Stimulated activated CD4-positive, alpha-beta T cell treated with anti-CD3 and anti-CD28 coated beads, TNF-alpha, amount 100 ng/mL, for 4 hours (primary cell): ENCODE measurements around the gene NBR1.
"Not testable (repeated sequence)": the region's sequence is repeated elsewhere in the genome, so short reads cannot be mapped to it uniquely, and the experiment has no call there.

Experiments used
- DNase-seq, 3 experiments: peaks; one replicate each; pipeline ENCODE4 v3.0.0-alpha.2; 2020; ENCODE audit warnings: low read depth in 3 of 3

The NBR1 gene

DNA sequence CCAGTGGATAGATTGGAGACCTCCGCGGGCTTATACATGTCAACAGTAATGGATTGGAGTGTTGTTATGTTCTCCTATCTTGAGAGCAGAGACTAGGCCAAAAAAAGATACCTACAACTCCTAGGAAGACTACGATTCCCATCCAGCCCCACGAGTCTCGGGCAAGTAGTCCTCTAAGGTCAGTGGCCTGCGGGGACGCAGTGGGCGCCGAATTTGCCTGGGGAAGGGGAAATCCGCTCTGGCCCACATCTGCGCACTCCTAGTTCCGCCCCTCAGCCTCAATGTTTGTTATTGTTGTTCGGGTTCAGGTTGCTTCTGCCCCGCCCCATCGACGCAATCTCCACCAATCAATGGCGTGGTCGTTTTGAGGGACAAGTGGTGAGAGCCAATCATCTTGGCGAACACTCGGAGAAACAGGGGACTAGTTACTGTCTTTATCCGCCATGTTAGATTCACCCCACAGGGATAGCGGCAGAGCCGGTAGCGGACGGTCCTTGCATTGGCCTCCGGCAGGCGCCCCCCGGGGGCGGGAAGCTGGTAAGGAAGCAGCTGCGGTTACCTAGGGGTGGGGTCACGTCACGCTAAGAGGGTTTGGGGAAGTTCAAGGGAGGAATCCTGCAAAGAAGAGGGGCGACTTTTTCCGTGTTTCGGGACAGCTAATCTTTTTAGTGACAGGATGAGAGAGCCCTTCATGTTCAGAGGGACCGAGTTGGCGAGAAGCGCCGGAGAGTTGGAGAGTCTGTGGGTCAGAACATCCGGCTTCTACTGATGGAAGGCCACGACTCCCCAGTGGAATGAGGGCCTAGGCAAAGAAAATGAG lies at the start of gene NBR1:
Gene NBR1 (plus strand): TSS at position 449 of the 820 bp plus-strand sequence. CDS start 4,586 bp downstream, outside the sequence.
- DNase-seq: peak; percentile 79 to 92 (median 91)

DNA sequence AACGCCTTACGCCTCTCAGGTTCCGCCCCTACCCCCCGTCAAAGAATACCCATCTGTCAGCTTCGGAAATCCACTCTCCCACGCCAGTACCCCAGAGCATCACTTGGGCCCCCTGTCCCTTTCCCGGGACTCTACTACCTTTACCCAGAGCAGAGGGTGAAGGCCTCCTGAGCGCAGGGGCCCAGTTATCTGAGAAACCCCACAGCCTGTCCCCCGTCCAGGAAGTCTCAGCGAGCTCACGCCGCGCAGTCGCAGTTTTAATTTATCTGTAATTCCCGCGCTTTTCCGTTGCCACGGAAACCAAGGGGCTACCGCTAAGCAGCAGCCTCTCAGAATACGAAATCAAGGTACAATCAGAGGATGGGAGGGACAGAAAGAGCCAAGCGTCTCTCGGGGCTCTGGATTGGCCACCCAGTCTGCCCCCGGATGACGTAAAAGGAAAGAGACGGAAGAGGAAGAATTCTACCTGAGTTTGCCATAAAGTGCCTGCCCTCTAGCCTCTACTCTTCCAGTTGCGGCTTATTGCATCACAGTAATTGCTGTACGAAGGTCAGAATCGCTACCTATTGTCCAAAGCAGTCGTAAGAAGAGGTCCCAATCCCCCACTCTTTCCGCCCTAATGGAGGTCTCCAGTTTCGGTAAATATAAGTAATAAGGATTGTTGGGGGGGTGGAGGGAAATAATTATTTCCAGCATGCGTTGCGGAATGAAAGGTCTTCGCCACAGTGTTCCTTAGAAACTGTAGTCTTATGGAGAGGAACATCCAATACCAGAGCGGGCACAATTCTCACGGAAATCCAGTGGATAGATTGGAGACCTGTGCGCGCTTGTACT lies 45.7 kb upstream of the NBR1 start, which contains the start of gene BRCA1:
Gene BRCA1 (minus strand): TSS at position 232 of the 834 bp plus-strand sequence. CDS start 1,268 bp downstream, outside the sequence.
- DNase-seq: peak; percentile 79 to 88 (median 84)

DNA sequence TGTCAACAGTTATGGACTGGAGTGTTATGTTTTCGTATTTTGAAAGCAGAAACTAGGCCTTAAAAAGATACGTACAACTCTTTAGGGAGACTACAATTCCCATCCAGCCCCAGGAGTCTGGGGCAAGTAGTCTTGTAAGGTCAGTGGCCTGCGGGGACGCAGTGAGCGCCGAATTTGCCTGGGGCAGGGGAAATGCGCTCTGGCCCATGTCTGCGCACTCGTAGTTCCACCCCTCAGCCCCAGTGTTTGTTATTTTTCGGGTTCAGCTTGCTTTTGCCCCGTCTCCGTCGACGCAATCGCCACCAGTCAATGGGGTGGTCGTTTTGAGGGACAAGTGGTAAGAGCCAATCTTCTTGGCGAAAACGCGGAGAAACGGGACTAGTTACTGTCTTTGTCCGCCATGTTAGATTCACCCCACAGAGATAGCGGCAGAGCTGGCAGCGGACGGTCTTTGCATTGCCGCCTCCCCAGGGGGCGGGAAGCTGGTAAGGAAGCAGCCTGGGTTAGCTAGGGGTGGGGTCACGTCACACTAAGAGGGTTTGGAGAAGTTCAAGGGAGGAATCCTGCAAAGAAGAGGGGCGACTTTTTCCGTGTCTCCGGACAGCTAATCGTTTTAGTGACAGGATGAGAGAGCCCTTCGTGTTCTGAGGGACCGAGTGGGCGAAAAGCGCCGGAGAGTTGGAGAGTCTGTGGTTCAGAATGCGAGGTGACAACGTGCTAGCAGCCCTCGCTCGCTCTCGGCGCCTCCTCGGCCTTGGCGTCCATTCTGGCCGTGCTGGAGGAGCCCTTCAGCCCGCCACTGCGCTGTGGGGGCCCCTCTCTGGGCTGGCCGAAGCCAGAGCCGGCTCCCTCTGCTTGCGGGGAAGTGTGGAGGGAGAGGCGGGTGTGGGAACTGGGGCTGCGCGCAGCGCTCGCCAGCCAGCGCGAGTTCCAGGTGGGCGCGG lies 44.8 kb upstream of the NBR1 start:
- no peak for DNase-seq

- DNase-seq: no peak
These were observed 44.1 kb upstream of the NBR1 start for GRCh38 chr17:43126911-43127290.

GRCh38 chr17:43127333-43127876 lies 43.6 kb upstream of the NBR1 start:
- not testable (repeated sequence) for DNase-seq

- DNase-seq: no peak
These were observed 41.4 kb upstream of the NBR1 start for GRCh38 chr17:43129671-43130010.

GRCh38 chr17:43132117-43132516 lies 38.9 kb upstream of the NBR1 start:
- DNase-seq: no peak

DNA sequence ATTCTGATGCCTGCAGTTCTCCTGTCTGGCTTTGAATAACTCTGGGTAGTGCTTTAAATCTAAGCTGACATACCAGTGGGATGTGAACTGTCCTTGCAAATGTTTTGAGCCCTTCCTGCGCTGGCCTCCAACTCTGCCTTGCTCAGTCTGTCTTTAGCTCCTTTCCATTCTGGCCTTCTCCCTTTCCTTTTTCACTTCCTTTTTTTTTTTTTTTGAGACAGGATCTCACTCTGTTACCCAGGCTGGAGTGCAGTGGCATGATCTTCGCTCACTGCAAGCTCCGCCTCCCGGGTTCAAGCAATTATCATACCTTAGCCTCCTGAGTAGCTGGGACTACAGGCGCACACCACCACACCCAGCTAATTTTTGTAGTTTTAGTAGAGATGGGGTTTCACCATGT lies 37.6 kb upstream of the NBR1 start:
- not testable (repeated sequence) for DNase-seq

DNA sequence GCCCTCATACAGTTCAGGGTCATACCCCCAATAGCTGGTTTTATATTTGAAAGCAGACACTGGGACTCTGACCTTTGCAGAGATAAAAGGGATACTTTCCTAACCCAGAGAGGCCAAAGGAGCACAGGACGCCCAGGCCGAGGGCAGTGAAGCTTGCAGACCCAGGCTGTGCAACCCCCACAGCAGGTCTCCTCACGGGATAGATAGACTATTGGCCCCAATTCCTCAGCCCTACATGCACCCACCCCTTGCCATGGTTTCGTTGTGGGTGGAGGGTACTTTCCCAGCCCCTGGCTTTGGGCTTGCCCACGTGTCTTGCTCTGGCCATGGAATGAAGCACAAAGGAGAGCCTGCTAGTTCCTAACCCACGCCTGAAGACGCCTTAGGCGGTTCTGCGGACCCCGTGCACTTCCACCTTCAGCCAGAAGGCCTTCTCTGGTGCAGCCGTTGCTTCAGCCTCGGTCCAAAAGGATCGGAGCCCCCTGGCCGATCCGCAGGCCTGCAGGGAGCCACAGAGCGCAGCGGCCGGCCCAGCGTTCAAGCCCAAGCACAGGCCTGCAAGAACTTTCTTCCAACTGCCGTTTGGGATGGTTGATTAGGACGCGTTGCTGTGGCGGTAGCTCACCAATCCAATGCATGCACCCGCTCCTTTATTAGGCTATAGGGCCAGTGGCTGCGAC lies 36.1 kb upstream of the NBR1 start:
- DNase-seq: no peak

- no peak for DNase-seq
These were observed 35.6 kb upstream of the NBR1 start for GRCh38 chr17:43135454-43135819.

- not testable (repeated sequence) for DNase-seq
These were observed 34.4 kb upstream of the NBR1 start for GRCh38 chr17:43136574-43136973.

DNA sequence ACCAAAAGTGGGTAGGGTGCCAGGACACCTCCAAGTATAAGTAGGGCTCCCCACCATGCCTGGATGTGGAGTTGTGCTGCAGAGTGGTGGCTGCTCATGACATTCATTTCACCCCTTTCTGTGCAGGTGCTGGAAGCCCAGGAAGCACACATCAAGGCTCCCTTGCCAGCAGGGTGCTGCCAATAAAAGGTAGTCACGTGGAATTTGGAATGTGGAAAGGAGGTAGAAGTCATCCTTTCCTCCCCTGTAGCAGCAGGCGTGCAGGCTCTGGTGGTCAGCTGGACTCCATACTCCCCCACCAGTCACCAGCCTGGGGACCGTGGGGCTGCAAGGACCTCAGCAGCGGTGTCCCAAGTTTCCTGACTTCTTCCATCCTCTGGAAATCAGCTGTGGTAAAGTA lies 32.5 kb upstream of the NBR1 start:
- DNase-seq: not testable (repeated sequence)

DNA sequence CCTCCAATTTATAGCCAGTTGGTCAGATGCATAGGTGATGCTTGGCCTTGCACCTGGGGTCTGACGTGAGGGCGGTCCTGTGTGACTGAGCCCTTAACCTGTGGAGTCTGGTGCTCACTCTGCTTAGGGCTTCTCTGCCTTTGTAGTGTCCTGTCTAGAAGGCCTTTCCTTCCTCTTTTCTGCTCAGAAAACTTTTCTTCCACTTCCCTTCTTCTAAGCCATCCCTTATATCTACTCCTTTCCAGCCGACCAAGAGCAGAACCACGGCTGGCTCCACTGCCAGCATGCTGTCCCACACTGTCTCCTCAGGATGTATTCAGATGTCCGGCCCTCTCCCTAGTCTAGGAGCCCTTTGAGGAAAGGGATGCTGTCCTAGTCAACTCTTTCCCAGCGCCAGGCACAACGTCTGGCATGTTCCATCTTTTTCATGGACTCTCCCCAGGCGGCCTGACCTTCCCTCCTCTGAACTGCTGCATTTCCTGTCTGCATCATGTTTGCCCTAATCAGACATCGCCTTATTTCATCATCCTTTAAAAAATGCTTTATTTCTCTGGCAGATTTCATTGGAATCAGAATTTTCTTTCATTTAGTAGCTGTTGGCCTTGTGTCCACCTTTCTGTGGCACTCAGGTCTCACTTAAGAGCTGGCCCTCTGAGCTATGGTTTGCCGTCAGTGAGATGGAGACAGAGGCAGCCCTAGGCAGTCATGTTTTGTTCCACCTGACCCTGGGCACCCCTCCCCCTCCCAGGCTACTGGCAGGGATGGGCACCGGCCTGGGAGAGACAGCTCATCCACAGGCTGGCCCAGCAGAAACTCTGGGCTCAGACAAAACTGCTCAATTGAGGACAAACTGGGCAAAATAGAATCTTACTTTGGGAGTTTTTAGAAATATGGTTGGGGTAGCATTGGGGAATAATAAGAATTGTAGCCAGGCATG lies 30.4 kb upstream of the NBR1 start:
- no peak for DNase-seq

- no peak for DNase-seq
These were observed 28.9 kb upstream of the NBR1 start for GRCh38 chr17:43142153-43142552.

DNA sequence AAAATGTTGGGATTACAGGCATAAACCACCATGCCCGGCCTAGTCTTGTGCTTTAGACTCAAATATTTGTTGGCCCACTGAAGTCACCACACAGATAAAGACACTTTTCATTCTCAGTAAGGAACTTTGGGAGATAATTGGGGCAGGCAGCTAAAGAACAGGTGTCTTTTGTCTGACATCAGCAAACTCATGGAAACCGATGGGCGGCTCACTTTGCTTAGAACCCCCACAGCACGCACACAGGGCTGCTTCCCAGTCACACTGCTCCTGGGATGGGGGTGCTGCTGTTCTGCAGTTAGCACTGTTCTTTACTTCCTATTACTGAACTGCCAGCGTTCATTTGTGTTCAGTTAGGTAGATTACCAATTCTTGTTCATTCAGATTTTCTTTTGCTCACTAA lies 27.8 kb upstream of the NBR1 start:
- DNase-seq: no peak

- no peak for DNase-seq
These were observed 24.4 kb upstream of the NBR1 start for GRCh38 chr17:43146649-43147048.

DNA sequence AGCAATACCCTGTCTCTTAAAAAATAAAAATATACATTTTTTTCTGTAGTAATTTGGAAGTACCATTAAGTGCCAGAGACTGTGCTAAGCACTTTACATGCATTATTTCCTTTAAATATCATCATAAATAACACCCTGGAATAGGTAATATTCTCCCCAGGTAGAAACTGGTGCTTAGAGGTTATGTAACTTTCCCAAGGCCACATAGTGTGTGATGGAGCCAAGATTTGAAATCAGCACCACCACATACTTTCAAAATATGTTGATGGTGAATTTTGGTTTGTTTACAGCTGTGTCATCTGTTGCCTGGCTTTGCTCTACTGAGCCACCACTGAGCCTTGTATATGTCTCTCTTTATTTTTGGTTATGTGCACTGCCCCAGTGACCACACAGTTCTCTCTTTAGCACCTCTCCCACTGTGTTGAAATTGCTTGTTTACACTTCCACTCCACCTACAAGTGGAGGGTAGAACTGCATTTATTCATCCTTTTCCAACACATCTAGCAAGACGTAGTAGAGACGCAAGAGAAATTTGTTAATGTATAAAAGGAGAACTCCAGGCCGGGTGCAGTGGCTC lies 19.0 kb upstream of the NBR1 start:
- DNase-seq: no peak

GRCh38 chr17:43153197-43153835 lies 17.7 kb upstream of the NBR1 start:
- DNase-seq: not testable (repeated sequence)

DNA sequence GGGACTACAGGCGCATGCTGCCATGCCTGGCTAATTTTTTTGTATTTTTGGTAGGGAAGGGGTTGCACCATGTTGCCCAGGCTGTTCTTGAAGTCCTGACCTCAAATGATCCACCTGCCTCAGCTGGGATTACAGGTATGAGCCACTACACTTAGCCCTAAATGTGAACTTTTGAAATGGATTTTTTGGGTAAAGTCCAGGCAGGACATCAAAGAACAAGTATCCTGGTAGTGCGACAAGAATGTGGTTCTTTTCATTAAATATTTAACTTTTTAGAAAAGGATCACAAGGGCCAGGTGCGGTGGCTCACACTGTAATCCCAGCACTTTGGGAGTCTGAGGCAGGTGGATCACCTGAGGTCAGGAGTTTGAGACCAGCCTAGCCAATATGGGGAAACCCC lies 15.3 kb upstream of the NBR1 start:
- no peak for DNase-seq
